IPS DF 4.7 (cell line): Measurements from ENCODE around the gene GDF2.

Source experiments
- DNase-seq: peaks from one replicate; pipeline ENCODE4 v3.0.0-alpha.2; 2013; ENCODE audit warnings: low spot score; ENCODE audit errors: extremely low read depth

GDF2 gene

GRCh38 chr10:47291682-47292081 is 30.6 kb upstream of the GDF2 start:
- no peak for DNase-seq

GRCh38 chr10:47294057-47294456 is 28.2 kb upstream of the GDF2 start:
- DNase-seq = no peak

- no peak for DNase-seq
Measured at GRCh38 chr10:47294501-47294900, 27.8 kb upstream of the GDF2 start.

GRCh38 chr10:47295411-47295810 is 26.8 kb upstream of the GDF2 start:
- no peak for DNase-seq

- DNase-seq = no peak
Measured at GRCh38 chr10:47296156-47296894, 25.9 kb upstream of the GDF2 start.

- no peak for DNase-seq
Measured at GRCh38 chr10:47296941-47297340, 25.3 kb upstream of the GDF2 start.

GRCh38 chr10:47297866-47298540 is 24.3 kb upstream of the GDF2 start:
- DNase-seq = no peak

GRCh38 chr10:47298715-47299114 is 23.5 kb upstream of the GDF2 start:
- DNase-seq = no peak

- no peak for DNase-seq
Measured at GRCh38 chr10:47299611-47300428, 22.4 kb upstream of the GDF2 start, which contains the start of gene GDF10. GDF10 (plus strand) TSS chr10:47300197; CDS start chr10:47300652, 455 bp downstream.

- no peak for DNase-seq
Measured at GRCh38 chr10:47300429-47300931, 21.8 kb upstream of the GDF2 start.

GRCh38 chr10:47301833-47302232 is 20.4 kb upstream of the GDF2 start:
- DNase-seq = no peak

- no peak for DNase-seq
Measured at GRCh38 chr10:47303105-47303504, 19.1 kb upstream of the GDF2 start.

GRCh38 chr10:47303866-47304265 is 18.4 kb upstream of the GDF2 start:
- DNase-seq = no peak

GRCh38 chr10:47305566-47305965 is 16.7 kb upstream of the GDF2 start:
- no peak for DNase-seq

GRCh38 chr10:47306387-47307210 is 15.7 kb upstream of the GDF2 start:
- DNase-seq = no peak

- no peak for DNase-seq
Measured at GRCh38 chr10:47307381-47307780, 14.9 kb upstream of the GDF2 start.

- DNase-seq = no peak
Measured at GRCh38 chr10:47308775-47309174, 13.5 kb upstream of the GDF2 start.

GRCh38 chr10:47309408-47310089 is 12.7 kb upstream of the GDF2 start:
- no peak for DNase-seq

- no peak for DNase-seq
Measured at GRCh38 chr10:47310090-47310505, 12.2 kb upstream of the GDF2 start.

GRCh38 chr10:47311193-47311931 is 10.9 kb upstream of the GDF2 start:
- no peak for DNase-seq
